Renal cortical epithelial cell (primary cell): ENCODE measurements around the gene TBC1D17. TPM values are rescaled to one million over a fixed set of nuclear protein-coding genes. Genes with fewer than 3 reads are reported as not detected.
A peak's percentile ranks its signal among the peaks of the same experiment; 100 is the strongest.

Experiments
- DNase-seq: peaks from one replicate; pipeline ENCODE4 v3.0.0-alpha.2; 2011; ENCODE audit warnings: low read depth
- total RNA-seq: library from RNA; depleted of rRNA; stranded (reverse); fragments of >200 nt; gene quantifications from 2 replicates; pipeline ENCODE4 v1.2.3, GENCODE V29; 2014

Gene TBC1D17
- total RNA-seq, 1 donor from 2014 or later, result 12.1 TPM

DNA sequence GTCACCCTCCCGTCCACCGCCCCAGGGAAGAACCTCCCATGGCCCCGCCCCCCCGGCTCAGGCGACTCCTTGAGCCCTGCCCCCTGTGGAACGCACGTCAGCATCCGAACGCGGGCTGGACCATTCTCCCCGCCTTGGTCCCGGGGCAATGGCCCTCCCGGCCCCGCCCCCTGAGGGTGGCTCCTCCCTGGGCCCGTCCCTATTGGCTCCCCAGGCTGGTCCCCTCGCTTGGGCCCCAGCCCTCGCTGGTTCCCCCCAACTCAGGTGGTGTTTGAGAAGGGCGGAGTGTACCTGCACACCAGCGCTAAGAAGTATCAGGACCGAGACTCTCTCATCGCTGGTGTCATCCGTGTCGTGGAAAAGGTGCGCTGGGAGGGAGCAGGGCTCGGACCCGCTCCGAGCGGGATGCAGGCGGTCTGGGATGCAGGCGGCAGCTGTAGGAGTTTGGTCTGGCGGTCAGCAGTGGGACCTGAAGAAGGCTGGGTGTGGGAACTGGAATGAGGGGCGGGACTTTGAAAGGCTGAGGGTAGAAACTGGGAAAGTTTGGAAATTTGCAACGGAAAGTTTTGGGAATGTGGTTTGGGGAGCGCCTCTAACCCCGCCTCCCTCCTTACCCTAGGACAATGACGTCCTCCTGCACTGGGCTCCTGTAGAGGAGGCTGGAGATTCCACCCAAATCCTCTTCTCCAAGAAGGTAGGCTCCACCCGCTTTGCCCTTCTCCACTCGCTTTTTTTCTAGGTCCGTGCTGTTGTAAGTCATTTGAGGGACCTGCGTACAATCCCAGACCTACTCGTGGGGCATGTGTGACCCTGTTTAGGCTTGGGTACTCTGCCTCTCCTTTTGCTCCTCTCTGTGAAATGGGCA lies 609 bp downstream of the TBC1D17 start:
- peak; percentile 87 for DNase-seq

DNA sequence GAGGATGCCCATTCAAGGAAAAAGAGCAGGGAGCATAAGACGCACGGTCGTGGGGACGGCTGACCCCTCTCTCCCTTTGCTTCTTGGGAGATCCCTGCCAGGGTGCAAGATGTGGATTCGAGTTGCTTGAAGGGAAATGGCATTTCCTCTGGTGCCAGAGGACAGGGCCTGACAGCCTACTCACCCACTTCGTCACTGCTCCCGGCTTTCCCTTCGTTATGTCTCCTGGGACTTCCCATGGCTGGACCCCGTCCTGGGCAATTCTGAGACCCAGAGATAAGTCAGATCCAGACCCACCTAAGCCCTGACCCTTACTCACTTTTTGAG lies 1.2 kb downstream of the TBC1D17 start:
- no peak for DNase-seq

DNA sequence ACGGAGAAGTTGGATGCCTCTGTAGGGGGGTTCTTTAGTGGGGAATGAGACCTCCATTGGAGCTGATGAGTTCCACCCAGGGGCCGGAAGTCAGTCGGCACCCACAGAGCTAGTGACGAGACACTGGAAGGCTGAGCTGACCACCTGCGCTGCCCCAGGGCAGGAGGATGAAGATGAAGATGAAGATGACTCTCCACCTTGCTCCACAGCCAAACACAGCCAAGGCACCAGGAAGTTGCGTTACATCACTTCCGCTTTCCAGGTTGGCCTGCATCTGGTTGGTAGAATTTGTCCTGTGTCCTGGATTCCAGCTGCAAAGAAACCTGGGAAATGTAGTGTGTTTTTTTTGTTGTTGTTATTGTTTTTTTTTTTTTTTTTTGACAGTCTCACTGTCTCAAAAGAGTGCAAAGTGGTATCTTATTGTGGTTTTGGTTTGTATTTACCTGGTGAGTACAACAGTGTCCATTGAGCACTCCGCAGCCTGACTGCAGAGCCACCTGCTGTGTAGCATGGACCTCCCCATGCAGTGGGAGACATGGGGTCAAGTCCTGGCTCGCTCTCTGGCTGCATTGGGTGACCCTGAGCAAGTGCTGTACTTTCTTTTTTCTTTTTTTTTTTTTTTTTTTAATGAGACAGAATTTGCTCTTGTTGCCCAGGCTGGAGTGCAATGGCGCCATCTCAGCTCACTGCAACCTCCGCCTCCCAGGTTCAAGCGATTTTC lies 1.9 kb downstream of the TBC1D17 start:
- DNase-seq, result no peak

DNA sequence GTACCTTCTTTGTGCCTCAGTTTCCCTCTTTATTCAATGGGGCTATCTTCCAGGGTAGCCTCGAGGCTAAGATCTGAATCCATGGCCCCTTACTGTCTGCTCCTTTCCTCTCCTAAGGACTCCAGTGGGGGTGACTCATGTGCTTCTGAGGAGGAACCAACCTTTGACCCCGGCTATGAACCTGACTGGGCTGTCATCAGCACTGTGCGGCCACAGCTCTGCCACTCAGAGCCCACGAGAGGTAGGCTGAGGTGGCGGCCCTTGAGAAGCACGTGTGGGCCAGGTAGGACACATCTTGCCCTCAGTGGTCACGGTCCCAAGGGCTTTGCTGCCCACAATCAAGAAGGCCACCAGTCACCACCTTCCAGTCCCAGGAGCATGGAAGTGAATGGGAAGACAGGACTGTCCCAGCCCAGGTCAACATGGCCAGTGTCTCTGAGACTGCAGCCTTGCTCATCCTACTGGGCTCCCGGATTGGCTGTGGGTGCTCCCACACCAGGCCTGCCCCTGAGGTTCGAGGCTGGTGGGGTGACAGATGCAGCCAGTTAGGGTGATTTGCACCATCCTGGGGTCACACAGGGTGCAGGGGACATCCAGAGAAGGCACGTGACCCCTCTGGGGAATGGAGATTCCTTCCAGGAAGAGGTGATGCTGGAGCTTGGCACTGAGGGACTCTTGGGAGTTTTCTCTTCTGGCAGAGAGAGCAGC lies 2.8 kb downstream of the TBC1D17 start:
- no peak for DNase-seq

DNA sequence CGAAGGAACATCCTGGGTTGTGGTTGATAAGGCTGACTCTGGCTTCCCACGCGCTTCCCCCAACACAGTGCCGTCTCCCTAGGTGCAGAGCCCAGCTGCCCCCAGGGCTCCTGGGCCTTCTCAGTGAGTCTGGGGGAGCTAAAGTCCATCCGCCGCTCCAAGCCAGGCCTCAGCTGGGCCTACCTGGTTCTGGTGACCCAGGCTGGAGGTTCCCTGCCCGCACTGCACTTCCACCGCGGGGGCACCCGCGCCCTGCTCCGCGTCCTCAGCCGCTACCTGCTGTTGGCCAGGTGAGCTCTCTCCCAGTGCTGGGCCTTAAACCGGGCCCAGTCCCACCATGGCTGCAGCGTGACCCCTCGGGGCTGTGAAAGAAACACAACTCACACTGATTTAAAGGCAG lies 3.7 kb downstream of the TBC1D17 start:
- no peak for DNase-seq

DNA sequence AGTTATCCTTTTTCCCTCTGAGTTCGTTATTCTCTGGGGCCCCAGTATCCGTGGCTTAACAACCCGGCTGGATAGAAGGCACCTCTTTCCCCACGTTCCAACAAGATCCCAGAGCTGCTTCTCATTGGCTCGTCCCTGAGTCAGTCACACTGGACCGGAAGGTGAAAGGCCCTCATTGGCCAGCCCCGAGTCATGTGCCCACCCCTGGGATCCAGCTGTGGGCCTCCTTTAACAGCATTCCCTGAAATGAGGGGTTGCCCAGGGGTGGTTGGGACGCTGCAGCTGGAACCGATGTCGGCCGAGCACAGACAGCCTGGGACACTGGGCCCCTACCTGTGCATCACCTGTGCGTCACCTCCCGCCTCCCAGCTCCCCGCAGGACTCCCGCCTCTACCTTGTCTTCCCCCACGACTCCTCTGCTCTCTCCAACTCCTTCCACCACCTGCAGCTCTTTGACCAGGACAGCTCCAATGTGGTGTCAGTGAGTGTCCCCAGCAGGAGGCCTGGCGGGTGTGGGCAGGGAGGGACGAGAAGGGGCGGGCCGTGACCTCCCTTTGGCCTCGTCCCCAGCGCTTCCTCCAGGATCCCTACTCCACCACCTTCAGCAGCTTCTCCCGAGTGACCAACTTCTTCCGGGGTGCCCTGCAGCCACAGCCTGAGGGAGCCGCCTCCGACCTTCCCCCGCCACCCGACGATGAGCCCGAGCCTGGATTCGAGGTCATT lies 4.3 kb downstream of the TBC1D17 start:
- DNase-seq, result no peak

DNA sequence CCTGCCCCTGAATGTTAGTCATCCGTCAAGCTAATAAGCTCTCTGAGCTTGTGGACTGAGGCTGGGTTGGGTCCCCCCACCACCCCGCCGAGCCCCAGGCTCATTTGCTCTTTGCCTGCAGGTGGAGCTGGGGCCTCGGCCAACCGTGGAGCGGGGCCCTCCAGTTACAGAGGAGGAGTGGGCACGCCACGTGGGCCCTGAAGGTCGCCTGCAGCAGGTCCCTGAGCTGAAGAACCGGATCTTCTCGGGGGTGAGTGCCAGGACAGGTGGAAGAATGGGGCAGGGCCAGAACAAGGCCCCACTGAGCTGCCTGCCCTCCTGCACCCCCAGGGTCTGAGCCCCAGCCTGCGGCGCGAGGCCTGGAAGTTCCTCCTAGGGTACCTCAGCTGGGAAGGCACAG lies 5.1 kb downstream of the TBC1D17 start:
- DNase-seq, result no peak

DNA sequence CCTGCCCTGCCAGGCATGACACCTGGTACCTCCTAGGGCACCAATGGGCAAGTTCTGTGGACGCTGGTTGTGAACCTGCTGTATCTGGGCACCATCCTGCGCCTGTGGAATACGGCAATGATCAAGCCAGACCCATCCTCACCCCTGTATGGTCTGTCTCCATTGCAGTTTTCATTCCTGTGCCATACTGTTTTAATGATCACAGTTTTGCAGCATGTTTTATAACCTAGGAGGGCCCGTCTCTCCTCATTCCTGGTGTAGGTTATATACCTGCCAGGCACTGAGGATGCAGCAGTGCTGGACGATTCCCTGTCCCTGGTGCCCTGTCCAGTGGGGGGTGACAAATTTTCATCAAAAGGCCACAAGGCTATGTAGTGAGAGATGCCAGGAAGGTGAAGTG lies 5.6 kb downstream of the TBC1D17 start:
- DNase-seq, result no peak

DNA sequence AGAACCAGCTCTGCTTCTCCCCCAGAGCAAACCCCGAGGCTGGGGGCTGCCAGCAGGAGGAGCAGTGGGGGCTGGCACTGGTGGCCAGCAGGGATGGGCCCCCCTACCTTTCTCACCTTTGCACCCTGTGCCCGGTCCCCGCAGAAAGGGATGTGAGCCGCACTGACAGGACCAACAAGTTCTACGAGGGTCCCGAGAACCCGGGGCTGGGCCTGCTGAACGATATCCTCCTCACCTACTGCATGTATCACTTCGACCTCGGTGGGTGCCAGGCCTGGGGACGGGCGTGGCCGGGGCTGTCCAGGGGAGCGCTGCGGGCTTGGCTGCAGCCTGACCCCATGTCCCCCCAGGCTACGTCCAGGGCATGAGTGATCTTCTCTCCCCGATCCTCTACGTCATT lies 6.6 kb downstream of the TBC1D17 start:
- no peak for DNase-seq

DNA sequence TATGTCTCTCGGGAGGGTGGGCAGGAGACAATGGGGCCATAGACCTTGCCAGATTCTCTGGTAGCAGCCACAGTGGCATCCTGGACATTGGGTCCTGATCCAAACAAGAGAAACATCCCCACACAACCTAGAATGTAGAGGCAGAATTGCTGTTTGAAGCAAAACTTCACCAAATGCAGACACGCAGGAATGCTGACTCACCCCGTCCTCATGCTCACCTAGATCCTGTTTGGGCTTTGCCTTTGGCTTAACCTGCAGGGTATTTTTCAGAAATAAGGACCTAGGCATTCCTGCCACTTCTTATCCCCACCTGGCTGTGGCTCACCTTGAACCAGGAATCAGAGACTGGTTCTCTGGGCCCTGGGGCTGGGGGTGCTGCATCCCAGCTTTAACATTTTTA lies 7.3 kb downstream of the TBC1D17 start:
- DNase-seq, result no peak

DNA sequence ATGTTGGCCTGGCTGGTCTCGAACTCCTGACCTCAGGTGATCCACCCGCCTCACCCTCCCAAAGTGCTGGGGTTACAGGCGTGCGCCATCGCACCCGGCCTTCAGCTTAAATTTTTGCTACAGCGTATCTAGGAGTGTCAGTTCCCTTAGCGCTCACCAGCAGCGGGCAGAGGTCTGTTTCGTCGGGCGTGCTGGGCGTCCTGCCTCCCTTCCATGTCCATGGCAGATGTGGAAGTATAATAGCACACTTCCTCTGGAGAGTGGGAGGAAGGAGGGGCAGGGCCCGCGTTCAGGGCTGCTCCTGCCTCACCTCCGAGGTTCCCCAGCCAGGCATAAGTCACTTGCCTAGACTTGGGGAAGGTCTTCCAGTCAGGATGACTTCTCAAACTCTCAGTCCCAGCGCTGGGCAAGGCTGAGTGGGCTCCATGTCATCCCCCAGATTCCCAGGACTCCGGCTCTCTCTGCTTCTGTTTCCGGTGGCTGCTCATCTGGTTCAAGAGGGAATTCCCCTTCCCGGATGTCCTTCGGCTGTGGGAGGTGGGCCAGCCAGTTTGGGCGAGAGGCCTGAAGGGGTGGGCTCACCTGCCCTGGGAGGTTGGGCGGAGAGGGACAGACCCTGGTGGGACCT lies 9.6 kb downstream of the TBC1D17 start:
- no peak for DNase-seq

DNA sequence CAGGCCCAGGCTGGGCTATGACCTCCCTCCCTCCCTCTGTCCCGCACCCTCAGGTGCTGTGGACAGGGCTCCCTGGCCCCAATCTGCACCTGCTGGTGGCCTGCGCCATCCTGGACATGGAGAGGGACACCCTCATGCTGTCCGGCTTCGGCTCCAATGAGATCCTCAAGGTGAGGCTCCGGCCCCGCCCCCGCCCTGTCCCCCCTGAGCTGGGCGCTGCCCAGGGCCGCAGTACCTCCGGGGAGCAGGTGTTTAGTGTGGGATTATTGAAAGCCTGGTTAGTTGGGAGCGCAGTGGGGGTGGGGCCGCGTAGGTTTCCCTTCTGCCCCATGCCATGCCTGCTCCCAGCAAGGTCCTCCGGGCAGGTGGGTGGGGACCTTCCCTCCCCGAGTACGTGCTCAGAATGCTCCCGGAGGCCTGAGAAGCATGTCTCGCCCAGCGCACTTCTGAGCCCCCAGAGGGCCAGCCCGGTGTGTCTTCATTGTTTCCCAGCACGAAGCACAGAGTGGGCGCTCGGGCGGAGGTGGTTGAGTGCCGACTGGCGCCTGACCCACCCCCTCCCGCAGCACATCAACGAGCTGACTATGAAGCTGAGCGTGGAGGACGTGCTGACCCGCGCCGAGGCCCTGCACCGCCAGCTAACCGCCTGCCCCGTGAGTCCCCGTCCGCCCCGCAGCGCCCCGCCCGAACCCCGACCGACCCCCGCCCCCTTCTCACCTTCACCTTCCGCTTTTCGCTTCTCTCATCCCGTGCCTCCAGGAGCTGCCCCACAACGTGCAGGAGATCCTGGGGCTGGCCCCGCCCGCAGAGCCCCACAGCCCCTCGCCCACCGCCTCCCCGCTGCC lies 10.4 kb downstream of the TBC1D17 start:
- DNase-seq, result no peak

DNA sequence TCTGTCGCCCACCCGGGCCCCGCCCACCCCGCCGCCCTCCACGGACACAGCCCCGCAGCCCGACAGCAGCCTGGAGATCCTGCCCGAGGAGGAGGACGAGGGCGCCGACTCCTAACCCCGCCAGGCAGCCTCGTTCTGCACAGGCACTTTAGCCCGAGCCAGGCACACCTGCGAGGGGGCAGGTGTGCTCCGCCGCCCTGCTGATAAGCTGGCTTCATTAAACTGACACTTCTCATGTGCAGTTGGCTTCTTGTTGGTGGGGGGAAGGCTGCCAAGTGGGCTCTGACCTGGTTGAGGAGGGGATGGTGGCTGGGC lies 11.0 kb downstream of the TBC1D17 start:
- DNase-seq, result no peak

DNA sequence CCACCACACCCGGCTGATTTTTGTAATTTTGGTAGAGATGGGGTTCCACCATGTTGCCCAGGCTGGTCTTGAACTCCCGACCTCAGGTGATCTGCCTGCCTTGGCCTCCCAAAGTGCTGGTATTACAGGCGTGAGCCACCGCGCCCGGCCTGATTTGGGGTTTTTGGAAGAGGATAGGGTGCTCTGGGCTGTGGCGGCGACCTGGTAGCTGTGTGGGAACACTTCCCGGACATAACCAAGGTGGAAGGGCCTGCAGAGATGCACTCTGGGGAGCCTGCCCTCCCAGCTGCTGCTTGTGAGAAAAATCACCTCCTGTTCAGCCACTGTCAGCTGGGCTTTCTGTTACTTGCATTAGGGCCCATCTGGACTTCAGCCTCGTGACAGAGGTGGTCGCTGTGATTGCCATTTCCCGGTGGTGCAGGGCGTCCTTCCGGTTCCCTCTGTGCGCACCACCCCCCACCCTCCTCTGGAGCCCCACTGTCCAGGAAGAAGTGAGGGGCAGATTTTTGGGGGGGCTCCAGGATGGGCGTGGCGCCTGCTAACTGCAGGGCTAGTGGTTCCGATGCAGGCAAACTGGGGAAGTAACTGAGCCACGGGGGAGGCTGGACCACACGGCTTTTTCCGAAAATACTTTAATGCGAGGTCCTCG lies 11.7 kb downstream of the TBC1D17 start:
- no peak for DNase-seq

DNA sequence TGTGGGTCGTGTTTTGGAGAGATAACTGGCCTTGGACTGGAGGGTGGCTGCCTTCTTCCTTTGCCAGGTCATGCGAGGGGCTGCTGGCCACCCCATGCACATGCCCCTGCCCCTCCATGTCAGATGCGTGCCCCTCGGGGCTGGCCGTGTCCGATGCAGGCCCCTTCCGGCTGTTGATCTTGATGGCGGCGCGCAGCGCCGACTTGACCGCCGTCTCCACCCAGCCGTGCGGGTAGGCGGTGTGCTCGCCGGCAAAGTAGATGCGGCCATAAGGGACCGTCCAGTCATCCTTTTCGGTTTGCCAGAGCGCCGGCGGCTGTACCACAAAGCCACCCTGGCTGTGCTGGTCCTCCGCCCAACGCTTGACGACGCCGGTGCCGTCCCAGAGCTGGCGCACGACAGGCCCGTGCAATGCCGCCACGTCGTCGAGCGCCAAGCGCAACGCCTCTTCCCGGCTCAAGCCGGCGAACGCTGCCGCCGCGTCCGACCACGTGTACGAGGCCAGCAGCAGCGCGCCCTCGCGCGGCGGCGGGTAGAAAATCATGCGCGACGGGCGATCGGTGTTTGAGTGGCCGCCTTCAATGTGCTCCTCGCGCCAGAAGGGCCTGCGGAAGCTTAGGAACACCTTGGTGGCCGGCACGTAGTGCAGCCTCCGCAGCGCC lies 12.3 kb downstream of the TBC1D17 start:
- DNase-seq, result peak; percentile 50

DNA sequence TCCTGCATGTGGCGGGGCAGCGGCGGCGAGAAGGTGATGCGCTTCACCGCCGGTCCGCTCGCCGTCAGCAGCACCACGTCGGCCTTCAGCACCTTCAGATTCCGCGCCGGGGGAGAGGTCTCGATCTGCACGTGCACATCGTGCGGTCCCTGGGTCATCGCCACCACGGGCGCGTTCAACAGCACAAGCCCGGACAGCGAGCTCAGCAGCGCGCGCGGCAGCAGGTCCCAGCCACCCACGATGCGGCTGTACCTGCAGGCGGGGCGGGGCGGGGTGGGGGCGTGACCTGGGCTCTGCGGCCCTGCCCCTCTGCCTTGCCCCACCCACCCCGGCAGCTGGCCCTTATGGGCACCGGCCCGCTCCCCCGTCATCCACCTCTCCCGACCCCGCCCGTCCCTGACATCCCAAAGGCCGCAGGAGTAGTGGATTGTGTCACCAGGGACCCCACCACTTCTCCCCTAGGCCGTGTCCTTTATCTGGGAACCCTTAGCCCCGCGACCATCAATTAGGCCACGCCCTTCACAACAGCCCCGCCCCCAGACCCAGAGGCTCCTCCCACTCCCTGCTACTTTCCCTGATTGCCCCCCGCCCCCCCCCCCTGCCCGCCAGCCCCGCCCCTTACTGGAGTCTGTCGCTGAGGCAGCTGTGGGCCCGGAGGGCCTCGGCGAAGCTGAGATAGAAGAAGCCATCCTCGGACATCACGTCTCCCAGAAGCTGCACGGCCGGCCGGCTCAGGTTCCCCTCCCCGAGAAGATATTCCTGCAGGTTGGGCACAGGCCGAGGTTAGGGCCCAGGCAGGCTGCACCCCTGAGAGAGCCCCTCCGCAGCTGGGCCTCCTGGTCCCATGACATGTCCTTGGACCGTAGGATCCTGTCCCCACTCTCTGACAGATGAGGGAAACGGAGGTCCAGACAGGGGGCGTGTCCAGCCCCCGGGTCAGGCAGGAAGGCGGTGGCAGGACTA lies 13.1 kb downstream of the TBC1D17 start:
- DNase-seq, result no peak

DNA sequence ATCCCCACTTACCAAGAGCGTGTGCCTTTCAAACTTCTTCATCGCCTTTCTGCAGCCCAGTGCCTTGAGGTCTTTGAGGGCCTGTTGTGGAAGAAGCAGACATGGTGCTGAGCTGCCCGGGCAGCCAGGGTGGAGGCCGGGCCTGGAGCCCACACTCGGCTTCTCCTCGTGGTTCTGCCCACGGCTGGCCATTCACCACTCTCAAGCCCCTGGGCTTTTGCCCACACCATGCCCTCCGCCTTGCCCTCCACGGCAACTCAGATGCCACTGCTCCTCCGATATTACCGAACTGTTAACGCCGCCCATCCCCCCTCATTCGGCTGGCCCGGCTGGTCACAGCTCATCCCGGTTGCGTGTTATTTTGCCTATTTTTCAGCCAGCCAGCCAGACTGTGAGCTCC lies 13.9 kb downstream of the TBC1D17 start:
- no peak for DNase-seq

DNA sequence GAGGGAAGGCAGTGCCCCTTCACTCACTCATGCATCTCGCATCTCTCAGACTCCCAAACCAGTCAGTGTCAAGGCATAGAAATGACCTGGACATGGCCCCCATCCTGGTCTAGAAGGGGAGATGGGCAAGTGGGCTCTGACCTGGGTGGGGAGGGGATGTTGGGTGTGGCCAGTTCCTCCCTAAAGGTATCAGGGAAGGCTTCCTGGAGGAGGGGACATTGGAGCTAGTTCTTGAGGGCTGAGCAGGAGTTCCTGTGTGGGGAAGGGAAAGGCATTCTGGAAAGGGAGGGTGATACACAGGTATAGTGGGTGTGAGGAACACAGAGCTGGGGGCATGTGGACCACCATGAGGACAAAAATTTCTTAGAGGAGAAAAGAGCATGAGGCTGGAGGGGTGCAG lies 15.2 kb downstream of the TBC1D17 start:
- no peak for DNase-seq
